HCT116 (cell line): Measurements from ENCODE around the gene KCNH2.

ENCODE experiments used
- CEBPB ChIP-seq: IDR thresholded peaks from 2 replicates; pipeline ENCODE4 v1.6.1; 2012; ENCODE audit warnings: low read depth
- POLR2A ChIP-seq: IDR thresholded peaks from 2 replicates; pipeline ENCODE4 v1.7.0; 2011; ENCODE audit warnings: borderline replicate concordance; ENCODE audit not compliant: insufficient read depth, insufficient read length; ENCODE audit errors: extremely low read depth
- POLR2AphosphoS5 ChIP-seq: IDR thresholded peaks from 2 replicates; pipeline ENCODE4 v1.6.1; 2011; ENCODE audit warnings: mild to moderate bottlenecking, low read depth, low read length, moderate library complexity
- YY1 ChIP-seq: IDR thresholded peaks from 2 replicates; pipeline ENCODE4 v1.6.1; 2011; ENCODE audit warnings: low read length, low read depth, moderate library complexity, mild to moderate bottlenecking; ENCODE audit not compliant: insufficient replicate concordance; ENCODE audit errors: extremely low read depth
- TF ChIP-seq, protein P1 (sequence below), 3 experiments: fragments of 200-600 bp in 1 of 3; sonication (generic) in 1 of 3; IDR thresholded peaks in 2 of 3; conservative IDR thresholded peaks in 1 of 3; 2 replicates each; pipeline ENCODE4 v1.5.1; 2012 to 2017; ENCODE audit warnings: low read depth in 2 of 3, low read length in 2 of 3, antibody characterized with exemption in 1 of 3, borderline replicate concordance in 1 of 3, control low read depth in 1 of 3, mild to moderate bottlenecking in 1 of 3, mixed read lengths in 1 of 3, mixed run types in 1 of 3, moderate library complexity in 1 of 3; ENCODE audit not compliant: insufficient read depth in 1 of 3

DNA sequence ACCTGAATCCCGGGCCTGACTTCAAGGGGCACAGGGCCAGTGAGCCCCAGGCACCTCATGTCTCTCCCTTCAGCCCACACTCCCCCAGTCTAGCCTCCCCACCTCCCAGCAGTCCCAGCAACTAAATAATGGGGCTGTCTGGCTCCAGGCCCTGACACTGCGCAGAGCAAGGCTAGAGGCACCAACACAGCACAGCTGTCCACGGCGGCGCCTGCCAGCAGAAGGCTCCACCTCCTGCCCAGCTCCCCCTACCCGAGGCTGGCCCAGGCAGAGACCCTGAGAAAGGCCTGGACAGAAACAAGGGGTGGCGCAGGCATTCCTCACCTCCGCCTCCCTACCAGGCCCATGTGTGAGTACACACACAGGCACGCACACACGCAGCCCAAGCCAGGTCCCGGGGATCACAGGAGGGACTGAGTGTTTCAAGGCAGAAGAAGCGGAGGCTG is 6.1 kb downstream of the KCNH2 start:
- TF ChIP-seq, protein P1, sequence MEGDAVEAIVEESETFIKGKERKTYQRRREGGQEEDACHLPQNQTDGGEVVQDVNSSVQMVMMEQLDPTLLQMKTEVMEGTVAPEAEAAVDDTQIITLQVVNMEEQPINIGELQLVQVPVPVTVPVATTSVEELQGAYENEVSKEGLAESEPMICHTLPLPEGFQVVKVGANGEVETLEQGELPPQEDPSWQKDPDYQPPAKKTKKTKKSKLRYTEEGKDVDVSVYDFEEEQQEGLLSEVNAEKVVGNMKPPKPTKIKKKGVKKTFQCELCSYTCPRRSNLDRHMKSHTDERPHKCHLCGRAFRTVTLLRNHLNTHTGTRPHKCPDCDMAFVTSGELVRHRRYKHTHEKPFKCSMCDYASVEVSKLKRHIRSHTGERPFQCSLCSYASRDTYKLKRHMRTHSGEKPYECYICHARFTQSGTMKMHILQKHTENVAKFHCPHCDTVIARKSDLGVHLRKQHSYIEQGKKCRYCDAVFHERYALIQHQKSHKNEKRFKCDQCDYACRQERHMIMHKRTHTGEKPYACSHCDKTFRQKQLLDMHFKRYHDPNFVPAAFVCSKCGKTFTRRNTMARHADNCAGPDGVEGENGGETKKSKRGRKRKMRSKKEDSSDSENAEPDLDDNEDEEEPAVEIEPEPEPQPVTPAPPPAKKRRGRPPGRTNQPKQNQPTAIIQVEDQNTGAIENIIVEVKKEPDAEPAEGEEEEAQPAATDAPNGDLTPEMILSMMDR (IDR thresholded peaks at IDR 0.05 in 2 of 3, conservative IDR thresholded peaks at IDR 0.05 in 1 of 3; ENCODE audit: borderline replicate concordance in 1 of 3, insufficient read depth in 1 of 3, low read depth in 2 of 3, low read length in 2 of 3), result no peak
- TF ChIP-seq POLR2A (no peak), YY1 (no peak), CEBPB (no peak), POLR2AphosphoS5 (no peak)
